Glutamatergic neuron (in vitro differentiated cells): ENCODE measurements around the gene FGG. TPM values are rescaled to one million over a fixed set of nuclear protein-coding genes. Genes with fewer than 3 reads are reported as not detected.

Experiments used
- DNase-seq: peaks from one replicate; pipeline ENCODE4 v3.0.0; 2022
- H3K27ac Mint-ChIP-seq: one replicate; pipeline ENCODE4 v1.8.0; 2020; ENCODE audit warnings: mild to moderate bottlenecking, mixed read lengths, inconsistent platforms; ENCODE audit not compliant: unreplicated experiment
- H3K27me3 Mint-ChIP-seq: one replicate; pipeline ENCODE4 v1.8.0; 2020; ENCODE audit warnings: mild to moderate bottlenecking, moderate library complexity, mixed read lengths, inconsistent platforms; ENCODE audit not compliant: unreplicated experiment
- H3K36me3 Mint-ChIP-seq: one replicate; pipeline ENCODE4 v1.8.0; 2020; ENCODE audit warnings: mild to moderate bottlenecking, mixed read lengths, inconsistent platforms; ENCODE audit not compliant: unreplicated experiment
- H3K4me1 Mint-ChIP-seq: one replicate; pipeline ENCODE4 v1.8.0; 2020; ENCODE audit warnings: mild to moderate bottlenecking, low read depth, mixed read lengths, inconsistent platforms; ENCODE audit not compliant: unreplicated experiment
- H3K4me3 Mint-ChIP-seq: one replicate; pipeline ENCODE4 v1.8.0; 2020; ENCODE audit warnings: mild to moderate bottlenecking, mixed read lengths, inconsistent platforms; ENCODE audit not compliant: unreplicated experiment
- H3K9me3 Mint-ChIP-seq: one replicate; pipeline ENCODE4 v1.8.0; 2020; ENCODE audit warnings: mild to moderate bottlenecking, moderate library complexity, mixed read lengths, inconsistent platforms; ENCODE audit not compliant: unreplicated experiment
- total RNA-seq: library from RNA; stranded (reverse); fragmentation: NEBNext Ultra II Directional; extraction: Animal tissue kit (Norgen Biotek cat#: 25700); gene quantifications from one replicate; pipeline ENCODE4 v1.2.1, GENCODE V29; 2021; ENCODE audit not compliant: unreplicated experiment
- TF ChIP-seq, protein P1 (sequence below): fragments of 200-600 bp; sonication (generic); IDR thresholded peaks from one replicate; pipeline ENCODE4 v1.5.0; 2021; ENCODE audit not compliant: partially characterized antibody, unreplicated experiment

The FGG gene
- total RNA-seq, 1 donor from 2014 or later = not detected

DNA sequence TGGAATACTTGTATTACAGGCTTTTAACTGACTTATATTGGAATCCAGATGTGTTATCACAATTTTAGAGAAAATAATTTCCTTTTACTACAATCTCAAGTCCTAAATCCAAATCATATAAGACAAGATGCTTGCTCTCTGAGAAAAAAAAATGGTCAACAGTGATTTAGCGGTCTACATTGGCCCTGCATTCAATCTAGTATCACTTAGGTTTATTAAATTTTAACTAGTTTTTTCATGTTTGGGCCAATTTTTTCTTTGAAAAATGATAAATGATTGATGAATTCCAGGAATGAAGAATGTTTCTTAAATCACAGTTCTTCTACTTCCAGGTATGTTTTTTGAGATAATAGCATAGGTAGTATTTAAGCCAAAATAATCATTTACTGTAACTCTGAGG is 2.8 kb upstream of the FGG start:
- no peak for DNase-seq
- TF ChIP-seq, protein P1, sequence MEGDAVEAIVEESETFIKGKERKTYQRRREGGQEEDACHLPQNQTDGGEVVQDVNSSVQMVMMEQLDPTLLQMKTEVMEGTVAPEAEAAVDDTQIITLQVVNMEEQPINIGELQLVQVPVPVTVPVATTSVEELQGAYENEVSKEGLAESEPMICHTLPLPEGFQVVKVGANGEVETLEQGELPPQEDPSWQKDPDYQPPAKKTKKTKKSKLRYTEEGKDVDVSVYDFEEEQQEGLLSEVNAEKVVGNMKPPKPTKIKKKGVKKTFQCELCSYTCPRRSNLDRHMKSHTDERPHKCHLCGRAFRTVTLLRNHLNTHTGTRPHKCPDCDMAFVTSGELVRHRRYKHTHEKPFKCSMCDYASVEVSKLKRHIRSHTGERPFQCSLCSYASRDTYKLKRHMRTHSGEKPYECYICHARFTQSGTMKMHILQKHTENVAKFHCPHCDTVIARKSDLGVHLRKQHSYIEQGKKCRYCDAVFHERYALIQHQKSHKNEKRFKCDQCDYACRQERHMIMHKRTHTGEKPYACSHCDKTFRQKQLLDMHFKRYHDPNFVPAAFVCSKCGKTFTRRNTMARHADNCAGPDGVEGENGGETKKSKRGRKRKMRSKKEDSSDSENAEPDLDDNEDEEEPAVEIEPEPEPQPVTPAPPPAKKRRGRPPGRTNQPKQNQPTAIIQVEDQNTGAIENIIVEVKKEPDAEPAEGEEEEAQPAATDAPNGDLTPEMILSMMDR = no peak
- Mint-ChIP-seq H3K27ac (no peak overlapping the region), H3K36me3 (no peaks in the 10 kb centered on the region), H3K4me1 (no peaks in the 10 kb centered on the region), H3K9me3 (no peaks in the 10 kb centered on the region), H3K4me3 (no peak overlapping the region), H3K27me3 (no peaks in the 10 kb centered on the region)

DNA sequence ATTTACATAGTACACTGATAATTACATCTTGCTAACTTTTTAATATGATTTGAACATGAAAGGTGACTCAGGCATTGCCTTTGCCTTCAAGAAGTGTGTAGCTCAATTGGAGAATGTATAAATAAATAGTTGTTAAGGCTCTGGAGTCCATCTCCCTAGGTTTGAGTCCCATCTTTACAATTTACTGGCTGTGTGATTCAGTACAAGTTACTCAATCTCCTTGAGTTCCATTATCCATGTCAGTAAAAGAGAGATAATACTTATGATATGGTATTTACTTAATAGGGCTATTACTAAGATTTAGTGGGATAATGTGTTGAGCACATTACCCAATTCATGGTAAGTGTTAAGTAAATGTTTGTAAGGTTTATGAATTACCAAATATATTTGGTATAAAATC is 1.9 kb upstream of the FGG start:
- TF ChIP-seq, protein P1 = no peak
- no peak overlapping the region for H3K27ac Mint-ChIP-seq
- no peaks in the 10 kb centered on the region for H3K4me1 Mint-ChIP-seq
- H3K4me3 Mint-ChIP-seq = no peak overlapping the region
- DNase-seq = no peak
- H3K36me3 Mint-ChIP-seq = no peaks in the 10 kb centered on the region
- no peaks in the 10 kb centered on the region for H3K27me3 Mint-ChIP-seq
- no peaks in the 10 kb centered on the region for H3K9me3 Mint-ChIP-seq

DNA sequence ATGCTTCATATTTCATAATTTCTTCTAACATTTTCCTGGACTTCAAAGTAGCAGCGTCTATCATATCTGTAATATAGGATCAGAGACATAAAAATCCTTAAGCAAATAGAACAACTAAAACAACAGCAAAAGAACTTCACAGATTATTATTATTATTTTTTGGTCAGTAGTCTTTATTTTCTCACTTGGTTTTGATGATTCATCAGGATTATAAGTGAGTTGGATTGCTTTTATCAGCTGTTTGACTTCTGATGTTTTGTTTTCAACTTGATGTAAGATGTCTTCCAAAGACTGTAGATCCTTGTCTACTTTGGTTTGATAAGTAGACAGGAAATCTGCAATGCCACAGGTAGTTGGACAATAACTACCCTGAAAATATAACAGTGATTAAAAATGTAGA is 623 bp downstream of the FGG start:
- H3K36me3 Mint-ChIP-seq = no peaks in the 10 kb centered on the region
- H3K9me3 Mint-ChIP-seq = no peaks in the 10 kb centered on the region
- no peaks in the 10 kb centered on the region for H3K4me1 Mint-ChIP-seq
- H3K27me3 Mint-ChIP-seq = no peaks in the 10 kb centered on the region
- H3K4me3 Mint-ChIP-seq = no peak overlapping the region
- TF ChIP-seq, protein P1 = no peak
- H3K27ac Mint-ChIP-seq = no peak overlapping the region
- no peak for DNase-seq

DNA sequence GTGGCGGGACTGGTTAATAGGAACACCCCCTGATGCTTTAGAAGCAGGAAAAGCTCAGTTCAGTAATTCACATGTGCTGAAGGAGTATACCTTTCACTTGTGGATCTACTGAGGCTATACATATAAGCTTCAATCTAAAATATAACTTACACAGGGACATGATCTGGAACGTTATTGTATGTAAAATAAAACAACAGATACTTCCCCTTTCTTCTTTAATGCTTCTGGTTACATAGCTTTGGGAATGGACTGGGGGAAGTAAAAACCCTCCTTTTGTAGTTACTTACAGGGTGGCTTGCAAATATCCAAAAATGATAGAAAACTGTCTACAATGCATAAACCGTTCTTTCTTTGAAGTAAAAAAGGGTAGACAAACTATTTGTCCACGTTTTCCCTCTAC is 1.9 kb downstream of the FGG start:
- Mint-ChIP-seq H3K27me3 (no peaks in the 10 kb centered on the region), H3K4me1 (no peaks in the 10 kb centered on the region), H3K9me3 (no peaks in the 10 kb centered on the region), H3K27ac (no peak overlapping the region), H3K4me3 (no peak overlapping the region), H3K36me3 (no peaks in the 10 kb centered on the region)
- TF ChIP-seq, protein P1 = no peak
- no peak for DNase-seq

DNA sequence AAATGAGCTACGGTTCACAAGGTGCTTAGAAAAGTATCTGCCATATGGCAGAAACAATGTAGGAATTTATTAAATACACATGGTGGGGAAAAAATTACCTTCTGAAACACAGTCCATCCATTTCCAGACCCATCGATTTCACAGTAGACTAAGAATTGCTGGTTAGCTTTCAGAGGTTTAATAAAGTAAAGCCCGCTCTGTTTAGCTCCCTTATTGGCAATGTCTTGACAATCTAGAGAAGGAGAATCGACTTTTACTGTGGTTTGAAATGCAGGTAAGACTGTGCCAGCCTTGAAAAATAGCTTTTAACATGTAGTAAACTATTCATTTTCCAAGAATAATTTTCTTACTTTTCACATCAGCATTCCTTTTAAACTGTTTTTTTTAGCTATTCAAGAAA is 2.9 kb downstream of the FGG start:
- H3K27ac Mint-ChIP-seq = no peak overlapping the region
- H3K9me3 Mint-ChIP-seq = no peaks in the 10 kb centered on the region
- no peak for DNase-seq
- no peaks in the 10 kb centered on the region for H3K4me1 Mint-ChIP-seq
- no peak overlapping the region for H3K4me3 Mint-ChIP-seq
- TF ChIP-seq, protein P1 = no peak
- no peaks in the 10 kb centered on the region for H3K27me3 Mint-ChIP-seq
- H3K36me3 Mint-ChIP-seq = no peaks in the 10 kb centered on the region
